H7 (cell line): ENCODE measurements around the gene ADGRA1. TPM values are rescaled to one million over a fixed set of nuclear protein-coding genes. Genes with fewer than 3 reads are reported as not detected.

Experiments
- DNase-seq: peaks from one replicate; pipeline ENCODE4 v3.0.0; 2012
- H3K27me3 ChIP-seq: 2 replicates; pipeline ENCODE4 v1.6.0; 2011; ENCODE audit warnings: mild to moderate bottlenecking, low read length; ENCODE audit not compliant: control insufficient read depth, insufficient read depth
- H3K36me3 ChIP-seq: replicated peaks from 2 replicates; pipeline ENCODE4 v1.5.1; 2011; ENCODE audit warnings: low read length; ENCODE audit not compliant: control insufficient read depth, insufficient read depth
- H3K4me3 ChIP-seq: 2 replicates; pipeline ENCODE4 v1.5.1; 2011; ENCODE audit warnings: low read depth, mild to moderate bottlenecking, control low read depth, low read length, moderate library complexity; ENCODE audit not compliant: insufficient read depth
- total RNA-seq: library from RNA; depleted of rRNA; stranded (reverse); fragments of >200 nt; shearing (Covaris generic); gene quantifications from 2 replicates; pipeline ENCODE4 v1.2.3, GENCODE V29; 2014

Gene ADGRA1
- total RNA-seq, 1 experiment from 2014 or later: 0.62 TPM

GRCh38 chr10:133061296-133062038, 26.3 kb upstream of the ADGRA1 start:
- H3K4me3 ChIP-seq: no peak overlapping the region
- no peaks in the 10 kb centered on the region for H3K36me3 ChIP-seq
- DNase-seq: no peak
- no peaks in the 10 kb centered on the region for H3K27me3 ChIP-seq

GRCh38 chr10:133062085-133062484, 25.6 kb upstream of the ADGRA1 start:
- Histone ChIP-seq H3K36me3 (no peaks in the 10 kb centered on the region), H3K27me3 (no peaks in the 10 kb centered on the region), H3K4me3 (no peak overlapping the region)
- DNase-seq: no peak

GRCh38 chr10:133062635-133063034, 25.1 kb upstream of the ADGRA1 start:
- no peak for DNase-seq

GRCh38 chr10:133067149-133068105, 20.3 kb upstream of the ADGRA1 start:
- H3K27me3 ChIP-seq: no peaks in the 10 kb centered on the region
- DNase-seq: no peak
- no peaks in the 10 kb centered on the region for H3K36me3 ChIP-seq
- no peak overlapping the region for H3K4me3 ChIP-seq

More at GRCh38 chr10:133062635-133063034, 25.1 kb upstream of the ADGRA1 start:
- H3K27me3 ChIP-seq: no peaks in the 10 kb centered on the region
- H3K36me3 ChIP-seq: no peaks in the 10 kb centered on the region
- H3K4me3 ChIP-seq: no peak overlapping the region

GRCh38 chr10:133068111-133069032, 19.4 kb upstream of the ADGRA1 start:
- H3K36me3 ChIP-seq: no peaks in the 10 kb centered on the region
- DNase-seq: no peak
- H3K4me3 ChIP-seq: no peak overlapping the region
- H3K27me3 ChIP-seq: no peaks in the 10 kb centered on the region

- no peak overlapping the region for H3K4me3 ChIP-seq
- no peaks in the 10 kb centered on the region for H3K36me3 ChIP-seq
- DNase-seq: no peak
- no peaks in the 10 kb centered on the region for H3K27me3 ChIP-seq
Measured at GRCh38 chr10:133069033-133069525, 18.6 kb upstream of the ADGRA1 start.

GRCh38 chr10:133070405-133070804, 17.3 kb upstream of the ADGRA1 start:
- Histone ChIP-seq H3K36me3 (no peaks in the 10 kb centered on the region), H3K4me3 (no peak overlapping the region)

GRCh38 chr10:133070810-133071209, 16.9 kb upstream of the ADGRA1 start:
- H3K36me3 ChIP-seq: no peaks in the 10 kb centered on the region

More at GRCh38 chr10:133070405-133070804, 17.3 kb upstream of the ADGRA1 start:
- H3K27me3 ChIP-seq: no peaks in the 10 kb centered on the region
- DNase-seq: no peak

GRCh38 chr10:133071733-133072132, 16.0 kb upstream of the ADGRA1 start:
- DNase-seq: no peak
- Histone ChIP-seq H3K4me3 (no peak overlapping the region), H3K36me3 (no peaks in the 10 kb centered on the region), H3K27me3 (no peaks in the 10 kb centered on the region)

More at GRCh38 chr10:133070810-133071209, 16.9 kb upstream of the ADGRA1 start:
- no peak overlapping the region for H3K4me3 ChIP-seq
- H3K27me3 ChIP-seq: no peaks in the 10 kb centered on the region
- DNase-seq: no peak

- Histone ChIP-seq H3K27me3 (no peaks in the 10 kb centered on the region), H3K36me3 (no peaks in the 10 kb centered on the region), H3K4me3 (no peak overlapping the region)
- peak; percentile 81 for DNase-seq
Measured at GRCh38 chr10:133072196-133072595, 15.5 kb upstream of the ADGRA1 start.

GRCh38 chr10:133072720-133073390, 14.9 kb upstream of the ADGRA1 start:
- DNase-seq: no peak
- no peaks in the 10 kb centered on the region for H3K36me3 ChIP-seq

GRCh38 chr10:133075346-133076137, 12.2 kb upstream of the ADGRA1 start:
- H3K36me3 ChIP-seq: no peaks in the 10 kb centered on the region
- no peak overlapping the region for H3K4me3 ChIP-seq
- no peak for DNase-seq
- H3K27me3 ChIP-seq: no peaks in the 10 kb centered on the region

More at GRCh38 chr10:133072720-133073390, 14.9 kb upstream of the ADGRA1 start:
- no peak overlapping the region for H3K4me3 ChIP-seq
- H3K27me3 ChIP-seq: no peaks in the 10 kb centered on the region
